H1 (cell line): ENCODE measurements around the gene USP12. TPM values are rescaled to one million over a fixed set of nuclear protein-coding genes. Genes with fewer than 3 reads are reported as not detected.

Experiments used
- CTCF ChIA-PET: fragments of 300-600 bp; sonication (Branson Sonifier 250); formaldehyde crosslinking; loops from one replicate; lab custom pipeline; 2021; ENCODE audit not compliant: partially characterized antibody; lab: Charles Lee
- POLR2A ChIA-PET: fragments of 300-600 bp; sonication (Branson Sonifier 250); formaldehyde crosslinking; loops from one replicate; lab custom pipeline; 2021; ENCODE audit warnings: inconsistent platforms; ENCODE audit not compliant: partially characterized antibody; lab: Charles Lee
- DNase-seq, 2 experiments: peaks; one replicate each; pipeline versions ENCODE4 v3.0.0 to v3.0.0-alpha.2; 2010 to 2022; ENCODE audit warnings: low spot score in 2 of 2, low read depth in 1 of 2, mixed read lengths in 1 of 2
- FAIRE-seq: peaks from 2 replicates; lab custom pipeline; 2011; peaks lifted over from hg19 to GRCh38; lab: Jason Lieb, UNC
- H2AFZ ChIP-seq: 2 replicates; pipeline ENCODE4 v1.8.1; 2012; ENCODE audit warnings: low read length, inconsistent platforms
- H2AK5ac ChIP-seq: 2 replicates; pipeline ENCODE4 v1.6.1; 2013; ENCODE audit warnings: low read depth, low read length
- H2BK120ac ChIP-seq: replicated peaks from 2 replicates; pipeline ENCODE3; 2013; ENCODE audit warnings: low read depth, low read length, inconsistent platforms
- H2BK12ac ChIP-seq: 2 replicates; pipeline ENCODE4 v1.6.1; 2013; ENCODE audit warnings: low read depth, low read length
- H2BK15ac ChIP-seq: 2 replicates; pipeline ENCODE4 v1.6.1; 2013; ENCODE audit warnings: low read length
- H2BK20ac ChIP-seq: 2 replicates; pipeline ENCODE4 v1.6.1; 2013; ENCODE audit warnings: low read length
- H2BK5ac ChIP-seq: 2 replicates; pipeline ENCODE4 v1.6.1; 2013; ENCODE audit warnings: low read depth, low read length
- H3K14ac ChIP-seq: 2 replicates; pipeline ENCODE4 v1.6.1; 2013; ENCODE audit warnings: inconsistent platforms; ENCODE audit not compliant: insufficient read length
- H3K18ac ChIP-seq: 2 replicates; pipeline ENCODE4 v1.6.1; 2013; ENCODE audit warnings: low read length; ENCODE audit errors: extremely low read depth
- H3K23ac ChIP-seq: 2 replicates; pipeline ENCODE4 v1.6.1; 2013; ENCODE audit warnings: inconsistent platforms; ENCODE audit not compliant: insufficient read length
- H3K23me2 ChIP-seq: 2 replicates; pipeline ENCODE4 v1.6.1; 2013; ENCODE audit warnings: low read depth, low read length
- H3K27ac ChIP-seq: 2 replicates; pipeline ENCODE4 v1.6.1; 2011; ENCODE audit warnings: low read depth, low read length, inconsistent platforms
- H3K27me3 ChIP-seq, 4 experiments: replicated peaks in 1 of 4; 1 replicate in 1 of 4; 2 replicates in 3 of 4; pipeline versions ENCODE4 v1.6.1 to v1.8.1; 2011 to 2013; ENCODE audit warnings: low read length in 3 of 4, mild to moderate bottlenecking in 3 of 4, inconsistent platforms in 2 of 4, mixed read lengths in 2 of 4, moderate library complexity in 1 of 4; ENCODE audit not compliant: control insufficient read depth in 3 of 4, insufficient read depth in 3 of 4; ENCODE audit errors: extremely low read depth in 1 of 4
- H3K36me3 ChIP-seq, 4 experiments: 2 replicates each; pipeline versions ENCODE4 v1.6.1 to v1.8.1; 2011 to 2013; ENCODE audit warnings: mild to moderate bottlenecking in 4 of 4, low read length in 3 of 4, moderate library complexity in 2 of 4, control low read depth in 1 of 4, inconsistent platforms in 1 of 4; ENCODE audit not compliant: insufficient read depth in 4 of 4, control insufficient read depth in 2 of 4
- H3K4ac ChIP-seq: replicated peaks from 2 replicates; pipeline ENCODE3; 2013; ENCODE audit warnings: low read length, low read depth, mixed read lengths, inconsistent platforms; ENCODE audit not compliant: insufficient read length
- H3K4me1 ChIP-seq, 4 experiments: replicated peaks in 1 of 4; 1 replicate in 1 of 4; 2 replicates in 3 of 4; pipeline versions ENCODE4 v1.6.1 to v1.8.1; 2011 to 2013; ENCODE audit warnings: low read length in 3 of 4, inconsistent platforms in 2 of 4, mixed read lengths in 1 of 4; ENCODE audit not compliant: insufficient read depth in 4 of 4, control insufficient read depth in 3 of 4
- H3K4me2 ChIP-seq, 2 experiments: 2 replicates each; pipeline versions ENCODE4 v1.6.1 to v1.8.1; 2011 to 2013; ENCODE audit warnings: low read depth in 2 of 2, low read length in 2 of 2, control low read depth in 1 of 2, inconsistent platforms in 1 of 2, mild to moderate bottlenecking in 1 of 2; ENCODE audit not compliant: insufficient read depth in 1 of 2
- H3K4me3 ChIP-seq, 4 experiments: fragments of 200-600, 300-600 bp in 1 of 4; sonication (generic), shearing (Covaris generic), sonication (Bioruptor Twin) in 1 of 4; 2 replicates each; pipeline versions ENCODE4 v1.5.1 to v1.8.1; 2011 to 2016; ENCODE audit warnings: low read length in 4 of 4, low read depth in 3 of 4, control low read depth in 2 of 4, inconsistent platforms in 2 of 4, mild to moderate bottlenecking in 2 of 4, mixed read lengths in 1 of 4, moderate library complexity in 1 of 4; ENCODE audit not compliant: insufficient read depth in 2 of 4; ENCODE audit errors: extremely low read depth in 1 of 4
- H3K56ac ChIP-seq: replicated peaks from 2 replicates; pipeline ENCODE3; 2013; ENCODE audit warnings: low read depth, mild to moderate bottlenecking, mixed read lengths, low read length, inconsistent platforms; ENCODE audit not compliant: insufficient read length
- H3K79me1 ChIP-seq: 2 replicates; pipeline ENCODE4 v1.6.1; 2013; ENCODE audit warnings: low read depth, low read length, control low read depth
- H3K79me2 ChIP-seq, 2 experiments: 2 replicates each; pipeline versions ENCODE4 v1.6.1 to v1.8.1; 2012 to 2013; ENCODE audit warnings: low read length in 2 of 2, mild to moderate bottlenecking in 2 of 2, inconsistent platforms in 1 of 2; ENCODE audit not compliant: insufficient read depth in 2 of 2, control insufficient read depth in 1 of 2
- H3K9ac ChIP-seq, 4 experiments: replicated peaks in 1 of 4; 1 replicate in 1 of 4; 2 replicates in 3 of 4; pipeline versions ENCODE4 v1.6.1 to v1.8.1; 2011 to 2013; ENCODE audit warnings: low read depth in 3 of 4, low read length in 3 of 4, control low read depth in 2 of 4, mild to moderate bottlenecking in 2 of 4, moderate library complexity in 2 of 4, inconsistent platforms in 1 of 4; ENCODE audit errors: extremely low read depth in 1 of 4
- H3K9me3 ChIP-seq, 2 experiments: 2 replicates each; pipeline versions ENCODE4 v1.6.1 to v1.8.1; 2012 to 2013; ENCODE audit warnings: mild to moderate bottlenecking in 2 of 2, moderate library complexity in 2 of 2, control low read depth in 1 of 2, inconsistent platforms in 1 of 2, low read depth in 1 of 2, low read length in 1 of 2, mixed read lengths in 1 of 2; ENCODE audit not compliant: insufficient read depth in 2 of 2
- H4K20me1 ChIP-seq, 2 experiments: replicated peaks in 1 of 2; 2 replicates each; pipeline versions ENCODE3 to v1.8.1; 2011 to 2013; ENCODE audit warnings: inconsistent platforms in 2 of 2, low read length in 2 of 2, mild to moderate bottlenecking in 1 of 2; ENCODE audit not compliant: insufficient read depth in 2 of 2, control insufficient read depth in 1 of 2
- H4K5ac ChIP-seq: 2 replicates; pipeline ENCODE4 v1.6.1; 2013; ENCODE audit warnings: low read length, low read depth, mixed read lengths, inconsistent platforms; ENCODE audit not compliant: insufficient read length
- H4K8ac ChIP-seq: 2 replicates; pipeline ENCODE4 v1.8.0; 2013; ENCODE audit warnings: mild to moderate bottlenecking, moderate library complexity, low read length, inconsistent platforms; ENCODE audit not compliant: insufficient read depth; ENCODE audit errors: extremely low read depth
- H4K91ac ChIP-seq: replicated peaks from 2 replicates; pipeline ENCODE3; 2013; ENCODE audit warnings: low read length, mixed read lengths, inconsistent platforms; ENCODE audit not compliant: insufficient read length
- CEBPB ChIP-seq: IDR thresholded peaks from 2 replicates; pipeline ENCODE4 v1.6.1; 2012; ENCODE audit warnings: low read depth, low read length
- MAFK ChIP-seq: IDR thresholded peaks from 2 replicates; pipeline ENCODE4 v1.6.1; 2012; ENCODE audit warnings: low read depth, mild to moderate bottlenecking, improper control_type of control experiment, low read length
- WGBS, 2 experiments: shearing (Covaris generic) in 1 of 2; methylation state at CpG; one replicate each; pipeline versions ENCODE4 v1.1.6 to v1.1.7; 2013 to 2015; ENCODE audit warnings: low lambda C conversion rate in 2 of 2, mixed read lengths in 2 of 2, inconsistent platforms in 1 of 2, low coverage in 1 of 2, missing lambda C conversion rate in 1 of 2; ENCODE audit not compliant: insufficient replicate concordance in 2 of 2, insufficient coverage in 1 of 2, insufficient read length in 1 of 2; ENCODE audit errors: extremely low coverage in 1 of 2, missing lambda C conversion rate in 1 of 2; 5-methylcytosine and 5-hydroxymethylcytosine counted together
- polyA plus RNA-seq, 7 experiments: library from polyadenylated mRNA; depleted of rRNA in 3 of 7; stranded (reverse) in 5 of 7; unstranded in 2 of 7; fragments of >200 nt in 5 of 7; fragments of 200-250 nt in 2 of 7; gene quantifications; 1 replicate in 5 of 7; 2 replicates in 1 of 7; 4 replicates in 1 of 7; pipeline versions ENCODE4 v1.2.1 to v1.2.3, GENCODE V29; 2011 to 2013; ENCODE audit warnings: missing spikeins in 2 of 7, mixed read lengths in 2 of 7
- total RNA-seq: library from RNA; stranded (reverse); fragmentation: NEBNext Ultra II Directional; extraction: Animal tissue kit (Norgen Biotek cat#: 25700); gene quantifications from 2 replicates; pipeline ENCODE4 v1.2.1, GENCODE V29; 2021

USP12 gene
- total and polyA plus RNA-seq, 2 of the 8 experiments (the other 6 are each of a cell fraction or from before 2014, with no cell fraction given): 4.0 to 30.0 TPM

GRCh38 chr13:27104606-27105005 is 67.0 kb downstream of the USP12 start:
- no peak overlapping the region for H2BK12ac ChIP-seq
- no peaks in the 10 kb centered on the region for H3K4me1 ChIP-seq
- H3K23ac ChIP-seq: no peak overlapping the region
- H3K79me2 ChIP-seq: peaks cover 0 to 15% of the 10 kb centered on the region in 2 experiments; a peak in 2 of 4 replicates
- TF ChIP-seq MAFK: no peak
- TF ChIP-seq CEBPB: peak; percentile 91
- peaks cover 0 to 3% (median 0%) of the 10 kb centered on the region in 4 experiments; a peak in 2 of 8 replicates for H3K36me3 ChIP-seq
- no peak overlapping the region for H4K5ac ChIP-seq
- no peak overlapping the region for H3K14ac ChIP-seq
- no peak overlapping the region for H2BK120ac ChIP-seq
- CTCF ChIA-PET: no interaction called here
- no peaks in the 10 kb centered on the region for H3K23me2 ChIP-seq
- no peak overlapping the region for H3K9ac ChIP-seq
- H2AFZ ChIP-seq: no peak overlapping the region
- no peaks in the 10 kb centered on the region for H3K27me3 ChIP-seq
- DNase-seq (no peak), FAIRE-seq (no peak)
- H3K27ac ChIP-seq: no peak overlapping the region
- H4K8ac ChIP-seq: no peak overlapping the region
- POLR2A ChIA-PET: no interaction called here
- no peak overlapping the region for H3K4me3 ChIP-seq
- no peaks in the 10 kb centered on the region for H3K79me1 ChIP-seq
- no peak overlapping the region for H3K4me2 ChIP-seq
- H4K91ac ChIP-seq: no peak overlapping the region
- H3K4ac ChIP-seq: no peak overlapping the region
- no peak overlapping the region for H2BK15ac ChIP-seq
- 70% methylated on average over 4 of the region's 4 CpGs; no CpG with 5 or more reads in 1 of the 2 experiments for WGBS, 2 experiments
- no peaks in the 10 kb centered on the region for H4K20me1 ChIP-seq
- no peak overlapping the region for H2AK5ac ChIP-seq
- no peaks in the 10 kb centered on the region for H3K9me3 ChIP-seq
- H3K56ac ChIP-seq: no peak overlapping the region
- no peak overlapping the region for H2BK20ac ChIP-seq
- H3K18ac ChIP-seq: no peak overlapping the region
- H2BK5ac ChIP-seq: no peak overlapping the region
